Measurements from ENCODE around the gene TCEAL7.

The TCEAL7 gene

GRCh38 chrX:103369479-103369878 lies 39.4 kb downstream of the TCEAL7 start:
- no peak for DNase-seq

- no peak for DNase-seq
Measured at GRCh38 chrX:103372886-103373285, 42.8 kb downstream of the TCEAL7 start.

- DNase-seq, result no peak
Measured at GRCh38 chrX:103373581-103373980, 43.5 kb downstream of the TCEAL7 start.

- DNase-seq, result no peak
Measured at GRCh38 chrX:103376118-103376978, 46.3 kb downstream of the TCEAL7 start, which contains the start of gene BEX3. Gene BEX3, plus strand, starts transcription at chrX:103376538. Its CDS starts 984 bp downstream, at chrX:103377522.

- DNase-seq, result no peak
Measured at GRCh38 chrX:103376979-103377324, 46.9 kb downstream of the TCEAL7 start.

GRCh38 chrX:103378990-103379389 lies 49.0 kb downstream of the TCEAL7 start:
- DNase-seq, result no peak

Data from RPMI8226 (cell line).